Activated CD8-positive, alpha-beta memory T cell treated with anti-CD3 and anti-CD28 coated beads for 24 hours (primary cell): ENCODE results near the gene ANO2.
A peak's percentile ranks its signal among the peaks of the same experiment; 100 is the strongest.

Experiments
- DNase-seq: peaks from one replicate; pipeline ENCODE4 v3.0.0-alpha.2; 2020

Gene ANO2

DNA sequence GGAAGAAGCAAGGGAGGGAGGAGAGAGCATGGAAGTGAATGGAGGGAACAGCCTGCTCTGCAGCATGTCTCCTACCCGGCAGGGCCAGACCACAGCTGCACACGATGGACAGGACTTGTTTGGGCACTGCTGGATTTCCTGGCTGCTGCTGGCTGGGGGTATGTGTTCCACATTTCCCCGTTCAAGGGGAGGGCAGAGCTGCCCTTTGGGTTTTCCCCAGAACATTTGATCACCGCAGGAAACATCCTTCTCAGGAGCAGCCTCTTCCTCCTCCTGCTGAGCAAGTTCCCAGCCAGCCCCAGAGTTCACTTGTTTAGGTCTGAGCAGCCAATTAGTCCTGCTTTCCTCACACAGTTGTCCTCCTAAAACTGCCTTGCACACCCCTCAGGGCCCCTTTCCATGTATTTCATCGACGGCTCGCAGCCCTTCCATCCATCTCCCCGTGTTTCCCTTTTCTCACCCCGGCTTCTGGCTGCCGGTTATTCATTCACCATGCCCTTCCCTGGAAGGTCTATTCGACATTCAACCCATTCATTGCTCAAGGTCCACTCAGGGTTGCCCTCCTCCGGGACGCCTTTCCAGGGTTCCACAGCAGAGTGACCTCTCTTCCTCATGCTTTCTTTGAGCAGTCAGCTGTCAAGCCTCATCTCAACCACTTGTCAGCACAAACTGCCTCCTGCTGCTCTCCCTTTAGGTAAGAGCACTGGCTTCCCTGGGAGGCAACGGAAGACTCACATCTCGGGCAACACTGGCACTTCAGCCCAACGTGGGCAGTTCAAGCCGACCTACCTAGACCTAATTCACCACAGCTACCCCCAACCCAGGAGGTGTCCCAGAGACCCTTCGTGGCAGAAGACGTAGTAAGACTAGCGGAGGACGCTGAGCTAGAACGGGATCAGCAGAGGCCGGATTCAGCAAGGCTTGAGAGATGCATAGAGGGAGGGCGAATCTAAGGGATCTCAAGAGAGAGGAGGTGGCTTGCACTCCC lies 20.1 kb upstream of the ANO2 start:
- no peak for DNase-seq

DNA sequence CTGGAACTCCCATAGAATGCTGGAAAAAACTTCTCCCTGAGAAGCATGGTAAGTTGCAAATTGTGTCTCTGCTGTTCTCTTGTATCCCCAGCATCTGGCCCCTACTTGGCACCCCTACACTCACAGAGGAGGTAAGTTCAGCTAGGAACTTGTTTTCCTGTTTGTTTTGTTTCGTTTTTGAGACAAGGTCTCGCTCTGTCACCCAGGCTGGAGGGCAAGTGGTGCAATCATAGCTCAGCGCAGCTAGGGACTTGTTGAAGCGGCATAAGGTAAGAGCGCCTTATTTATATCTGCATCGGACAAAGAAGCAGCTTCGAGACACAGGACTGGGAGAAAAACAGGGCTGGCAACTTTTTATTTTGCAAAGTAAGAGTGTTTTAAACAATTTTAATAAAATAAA lies 18.5 kb upstream of the ANO2 start:
- DNase-seq = no peak

DNA sequence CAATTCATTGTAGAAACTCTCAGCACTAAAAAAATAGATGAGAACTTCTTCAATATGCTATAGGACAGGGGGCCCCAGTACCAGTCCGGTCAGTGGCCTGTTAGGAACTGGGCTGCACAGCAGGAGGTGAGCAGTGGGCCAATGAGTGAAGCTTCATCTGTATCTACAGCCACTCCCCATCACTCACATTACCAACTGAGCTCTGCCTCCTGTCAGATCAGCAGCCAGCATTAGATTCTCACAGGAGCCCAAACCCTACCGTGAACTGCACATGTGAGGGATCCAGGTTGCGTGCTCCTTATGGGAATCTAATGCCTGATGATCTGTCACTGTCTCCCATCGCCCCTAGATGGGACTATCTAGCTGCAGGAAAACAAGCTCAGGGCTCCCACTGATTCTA lies 15.7 kb upstream of the ANO2 start:
- no peak for DNase-seq

DNA sequence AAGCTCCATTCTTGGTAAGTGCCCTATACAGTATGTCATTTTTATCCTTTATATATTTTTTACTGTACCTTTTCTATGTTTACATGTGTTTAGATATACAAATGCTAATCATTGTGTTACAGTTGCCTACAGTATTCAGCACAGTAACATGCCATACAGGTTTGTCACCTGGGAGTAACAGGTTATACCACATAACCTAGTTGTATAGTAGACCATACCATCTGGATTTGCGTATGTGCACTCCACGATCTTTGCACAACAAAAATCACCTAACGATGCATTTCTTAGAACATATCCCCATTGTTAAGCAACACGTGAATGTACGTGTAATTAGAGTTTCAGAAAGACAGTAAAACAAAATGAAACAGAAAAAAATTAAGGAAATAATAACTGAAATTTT lies 11.9 kb upstream of the ANO2 start:
- DNase-seq = no peak

DNA sequence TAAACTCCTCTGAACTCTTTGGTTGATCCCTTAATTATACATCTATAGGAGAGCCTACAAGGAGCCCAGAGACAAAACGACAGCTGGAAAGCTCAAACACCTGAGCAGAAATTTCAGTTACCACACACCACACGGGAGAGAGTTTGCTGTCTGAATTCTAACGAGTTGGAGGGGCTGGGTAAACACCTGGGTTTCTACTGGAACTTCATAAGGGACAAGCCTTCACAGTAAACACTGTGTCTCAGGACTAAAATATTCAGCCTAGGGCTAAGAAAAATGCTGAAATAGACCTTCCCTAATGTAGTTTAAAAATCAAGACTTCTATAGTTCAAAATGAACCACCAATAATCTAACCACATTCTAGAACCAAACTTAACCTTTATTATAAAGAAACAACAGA lies 9.6 kb upstream of the ANO2 start:
- DNase-seq = no peak

DNA sequence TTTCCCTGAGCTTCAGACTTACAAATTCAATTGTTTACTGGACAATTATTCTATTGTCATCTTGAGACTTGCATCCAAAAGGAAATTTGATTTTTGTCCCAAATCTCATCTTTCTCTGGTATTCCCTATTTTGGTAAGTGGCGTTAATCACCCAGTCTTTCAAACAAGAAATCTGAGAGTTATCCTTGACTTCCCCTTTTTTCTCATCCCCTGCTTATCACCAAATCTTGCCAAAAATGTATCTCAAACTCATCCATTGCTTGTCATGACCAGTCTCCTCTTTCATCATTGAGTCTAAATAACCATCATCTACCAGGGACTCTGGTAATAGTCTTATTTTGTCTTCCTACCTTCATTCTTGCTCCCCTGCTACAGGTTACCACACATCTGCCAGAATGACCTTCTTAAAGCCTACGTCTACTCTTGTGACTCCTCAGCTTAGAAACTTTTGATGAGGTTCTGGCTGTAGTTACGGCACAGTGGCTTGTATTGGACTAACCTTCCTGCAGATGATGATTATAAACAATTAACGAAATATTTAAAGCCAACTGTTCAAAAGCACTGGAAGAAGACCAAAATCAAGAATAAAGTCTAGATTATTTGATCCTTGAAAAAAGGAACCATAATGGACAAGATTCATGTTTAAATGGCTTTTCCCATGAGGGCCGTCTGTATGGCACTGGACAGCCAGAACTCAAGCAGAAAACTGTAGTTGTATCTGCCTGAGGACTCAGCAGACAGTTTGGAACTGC lies 9.0 kb upstream of the ANO2 start:
- DNase-seq = no peak

DNA sequence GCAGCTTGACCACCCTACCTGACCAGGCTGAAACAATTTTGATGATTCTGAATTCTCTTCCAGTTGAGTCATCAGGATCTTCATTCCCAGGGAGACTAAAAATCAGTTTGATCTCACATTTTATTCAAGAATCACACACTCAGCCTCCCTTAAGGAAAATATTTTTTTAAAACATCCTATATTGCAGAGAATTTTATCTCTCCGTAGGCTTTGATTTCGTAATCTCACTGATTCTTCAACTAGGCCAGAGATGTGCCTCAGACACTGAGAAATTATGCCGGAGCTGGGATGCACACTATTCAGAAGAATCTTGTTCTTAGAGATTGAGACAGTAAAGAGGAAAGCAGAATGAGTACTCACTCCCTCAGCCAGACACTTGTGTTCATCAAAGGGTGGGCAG lies 7.0 kb upstream of the ANO2 start:
- DNase-seq = no peak

DNA sequence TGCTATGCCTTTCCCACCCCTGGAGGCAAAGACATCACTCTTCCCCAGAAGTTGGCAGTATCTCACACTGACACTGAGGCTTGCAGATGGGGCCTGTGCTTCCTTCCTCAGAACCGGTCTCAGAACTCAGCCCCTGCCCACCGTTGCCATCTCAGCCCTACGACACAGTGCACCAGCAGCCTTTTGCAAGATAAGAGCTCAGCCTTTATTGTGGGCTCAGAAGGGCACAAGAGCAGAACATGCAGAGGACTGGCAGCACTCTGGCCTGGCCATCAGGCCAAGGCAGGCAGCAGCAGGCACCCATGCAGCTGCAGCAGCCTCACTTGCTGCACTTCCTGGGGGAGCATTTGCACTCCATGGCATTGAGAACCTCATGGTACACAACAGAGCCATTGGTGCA lies 3.6 kb upstream of the ANO2 start:
- no peak for DNase-seq

DNA sequence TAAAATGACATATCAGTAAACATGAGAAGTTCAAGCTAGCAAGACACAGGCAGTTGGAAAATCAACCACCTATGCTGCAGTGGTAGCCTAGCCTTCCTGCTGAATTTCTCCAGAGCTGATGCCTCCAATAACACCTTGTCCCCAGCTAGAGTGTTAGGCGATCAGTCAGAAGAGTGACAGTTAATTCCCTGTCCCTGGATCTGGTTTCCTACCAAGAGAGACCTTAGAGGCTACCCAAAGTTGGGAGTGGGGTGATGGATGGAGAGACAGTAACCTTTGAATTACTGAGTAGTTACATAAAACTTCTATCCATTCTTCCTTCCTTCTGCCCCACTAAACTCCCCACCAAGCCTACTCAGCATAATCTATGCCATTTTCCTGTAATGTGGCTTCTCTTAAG lies 1.9 kb upstream of the ANO2 start:
- DNase-seq = no peak

DNA sequence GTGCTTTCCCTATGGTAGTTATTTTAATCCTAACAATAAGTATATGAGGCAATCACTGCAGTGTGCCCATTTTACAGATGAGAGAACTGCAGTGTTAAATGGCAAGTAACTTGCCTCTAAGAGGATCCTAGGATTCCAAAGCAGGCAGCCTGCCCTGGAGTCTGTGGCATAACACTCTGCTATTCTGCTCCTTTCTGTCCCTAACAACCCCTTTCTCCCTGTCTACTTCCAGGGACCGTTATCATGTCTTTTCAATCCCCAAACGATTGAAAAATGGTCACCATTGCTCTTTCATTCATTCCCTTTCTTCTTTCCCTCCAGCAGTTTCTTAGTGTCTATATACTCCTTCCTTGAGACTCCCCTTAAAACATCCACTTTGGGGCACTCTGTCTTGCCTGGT lies 1.3 kb upstream of the ANO2 start:
- DNase-seq = no peak

DNA sequence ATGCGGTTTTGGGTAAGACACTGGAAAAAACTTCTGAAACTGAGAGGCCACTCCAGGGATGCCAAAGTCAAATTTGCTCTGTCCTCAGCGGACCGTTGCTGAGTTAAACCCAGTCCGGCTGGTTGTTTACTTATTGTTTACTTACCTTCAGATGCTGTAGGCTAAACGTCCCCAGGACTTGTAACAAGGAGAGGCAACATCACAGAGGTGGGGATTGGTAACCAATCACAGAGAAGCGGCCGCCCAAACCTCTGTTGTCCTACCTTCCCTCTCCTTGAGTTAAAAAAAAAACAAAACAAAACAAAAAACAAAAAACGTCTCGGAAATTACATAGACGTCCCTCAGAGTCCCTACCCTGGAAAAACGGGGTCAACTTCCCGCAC lies 380 bp downstream of the ANO2 start:
- no peak for DNase-seq

DNA sequence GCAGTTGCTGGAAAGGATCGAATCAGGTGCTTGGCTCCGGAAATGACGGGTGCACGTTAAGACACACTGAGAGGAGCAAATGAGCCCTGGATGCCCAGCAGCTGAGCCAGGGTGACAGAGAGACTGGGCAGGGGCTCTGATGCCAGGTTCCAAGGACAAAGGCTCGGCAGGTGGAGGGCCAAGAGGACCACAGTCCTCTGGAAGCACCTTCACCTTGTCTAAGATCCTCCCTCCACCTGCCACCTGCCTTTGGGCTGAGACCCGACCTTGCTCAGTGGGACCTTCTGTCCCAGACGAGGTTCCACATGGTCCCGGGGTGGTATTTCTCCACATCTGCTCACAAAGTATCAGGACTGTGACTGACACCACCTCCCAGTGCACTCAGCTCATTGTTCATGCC lies 1.0 kb downstream of the ANO2 start:
- DNase-seq = no peak

DNA sequence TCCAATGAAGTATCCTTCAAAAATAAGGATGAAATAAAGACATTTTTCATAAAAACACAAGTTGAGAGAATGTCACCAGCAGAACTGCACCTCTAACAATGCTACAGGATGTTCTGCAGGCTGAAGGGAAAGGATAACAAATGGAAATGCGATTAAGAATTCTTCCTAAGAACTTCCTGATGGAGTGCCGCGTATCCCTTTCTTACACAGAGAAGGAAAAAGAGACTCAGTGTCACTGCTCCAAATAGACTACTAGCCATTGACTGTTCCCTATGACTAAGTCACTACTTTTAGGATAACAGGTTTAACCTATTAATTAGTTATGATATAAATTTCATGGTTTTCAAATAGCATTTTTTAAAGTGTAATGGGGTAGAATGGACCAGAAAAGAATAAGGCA lies 3.2 kb downstream of the ANO2 start:
- no peak for DNase-seq

DNA sequence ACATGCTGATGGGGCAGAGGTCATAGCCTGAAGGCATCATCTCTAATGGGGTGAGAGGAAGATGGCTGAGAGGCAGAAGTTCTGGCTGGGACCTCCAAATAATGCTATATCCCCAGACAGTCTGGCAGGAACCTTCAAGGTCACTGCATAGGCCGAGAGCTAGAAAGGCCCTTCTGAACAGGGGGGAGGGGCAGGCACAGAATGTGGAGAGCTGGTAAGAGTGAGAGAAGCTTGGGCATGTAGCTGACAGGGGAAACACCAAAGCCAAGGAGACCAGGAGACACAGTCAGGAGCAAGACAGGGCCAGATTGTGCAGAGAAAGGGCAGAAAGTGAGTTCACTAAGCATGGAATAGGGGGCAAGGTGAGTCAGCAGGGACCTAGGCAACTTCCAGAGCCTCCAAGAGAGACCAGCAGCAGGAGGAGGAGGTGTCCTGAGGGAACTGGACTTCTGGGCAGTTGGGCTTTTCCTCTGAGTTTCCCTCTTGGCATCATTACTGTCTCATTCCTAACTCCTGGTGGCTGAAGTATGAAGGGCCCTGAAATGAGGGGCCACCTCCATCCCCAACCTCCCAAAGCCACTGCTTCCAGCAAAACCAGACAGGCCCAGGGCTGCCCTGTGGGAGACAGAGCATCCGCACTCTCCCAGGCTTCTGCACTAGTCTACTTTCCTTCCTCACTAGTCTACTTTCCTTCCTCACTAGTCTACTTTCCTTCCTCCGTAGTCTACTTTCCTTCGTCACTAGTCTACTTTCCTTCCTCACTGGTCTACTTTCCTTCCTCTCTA lies 17.1 kb downstream of the ANO2 start:
- no peak for DNase-seq

DNA sequence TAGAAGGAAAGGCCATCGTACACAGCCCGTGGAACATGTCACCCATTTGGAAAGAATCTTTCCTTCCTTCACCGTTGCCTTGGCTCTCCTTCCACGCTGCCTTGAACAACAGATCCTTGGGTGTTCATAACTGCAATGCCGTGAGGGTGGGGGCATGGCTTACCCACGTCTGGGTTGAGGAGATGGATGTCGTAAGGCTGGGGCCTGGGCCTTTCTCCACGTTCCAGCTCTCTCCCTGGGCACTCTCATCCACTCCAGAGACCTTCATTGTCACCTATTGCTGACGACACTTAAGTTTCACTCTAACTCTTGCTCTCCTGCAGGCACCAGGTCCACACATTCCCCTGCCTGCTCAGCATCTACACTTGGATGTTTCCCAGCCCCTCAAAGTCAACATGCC lies 19.4 kb downstream of the ANO2 start:
- no peak for DNase-seq

DNA sequence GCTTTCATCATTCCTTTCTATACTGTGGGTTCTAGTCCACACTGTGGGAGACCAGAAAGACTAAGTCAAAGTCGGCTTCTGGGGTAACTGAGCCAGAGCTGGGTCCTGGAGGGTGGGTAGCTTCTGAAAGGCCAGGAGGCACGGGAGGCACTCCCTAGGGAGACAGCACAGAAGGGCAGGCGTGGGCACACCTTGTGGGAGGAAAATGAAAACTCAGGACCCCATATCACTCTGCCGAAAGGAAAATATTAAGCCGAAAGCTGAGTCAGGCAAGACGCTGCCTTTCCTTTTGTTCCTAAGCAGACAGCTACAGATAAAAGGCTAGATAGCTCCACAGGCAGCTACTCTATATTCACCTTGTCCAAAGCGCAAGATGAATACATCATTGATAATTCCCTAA lies 20.7 kb downstream of the ANO2 start:
- no peak for DNase-seq

DNA sequence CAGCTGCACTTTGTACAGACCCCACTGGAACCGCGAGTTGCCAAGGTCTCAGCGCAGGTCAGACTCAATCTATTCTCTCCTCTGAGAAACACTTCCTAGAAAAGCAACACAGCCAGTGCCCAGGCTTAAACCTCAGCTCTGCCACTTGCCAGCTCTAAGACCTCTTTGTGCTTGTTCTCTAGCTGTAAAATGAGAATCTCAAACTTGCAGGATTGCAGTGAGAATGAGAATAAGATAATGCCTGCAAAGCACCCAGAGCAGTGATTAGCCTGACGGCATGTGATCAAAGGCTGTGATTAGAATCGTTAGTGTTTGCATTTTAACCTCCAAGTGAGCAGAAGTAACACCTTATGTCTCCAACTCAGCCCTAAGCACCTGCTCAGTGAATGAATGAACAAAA lies 21.3 kb downstream of the ANO2 start:
- DNase-seq = peak; percentile 3

DNA sequence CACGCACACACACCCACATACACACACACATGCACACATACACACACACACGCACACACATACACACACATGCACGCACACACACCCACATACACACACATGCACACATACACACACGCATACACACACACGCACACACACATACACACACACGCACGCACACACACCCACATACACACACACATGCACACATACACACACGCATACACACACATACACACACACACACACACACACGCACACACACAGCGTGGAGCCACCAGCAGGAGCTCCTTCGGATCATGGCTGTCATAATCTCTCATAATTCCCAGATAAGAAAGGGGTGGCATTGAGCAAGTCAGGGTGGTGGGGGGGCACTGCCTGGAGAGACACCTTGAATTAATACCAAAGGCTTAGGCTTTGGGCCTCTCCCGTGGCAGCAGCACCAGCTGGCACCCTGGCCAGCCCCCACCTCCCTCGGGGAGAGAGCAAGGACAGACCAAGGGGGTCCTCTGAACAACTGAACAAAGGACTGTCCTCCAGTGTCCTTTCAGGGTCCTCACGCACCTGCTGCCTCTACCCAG lies 21.9 kb downstream of the ANO2 start:
- no peak for DNase-seq

DNA sequence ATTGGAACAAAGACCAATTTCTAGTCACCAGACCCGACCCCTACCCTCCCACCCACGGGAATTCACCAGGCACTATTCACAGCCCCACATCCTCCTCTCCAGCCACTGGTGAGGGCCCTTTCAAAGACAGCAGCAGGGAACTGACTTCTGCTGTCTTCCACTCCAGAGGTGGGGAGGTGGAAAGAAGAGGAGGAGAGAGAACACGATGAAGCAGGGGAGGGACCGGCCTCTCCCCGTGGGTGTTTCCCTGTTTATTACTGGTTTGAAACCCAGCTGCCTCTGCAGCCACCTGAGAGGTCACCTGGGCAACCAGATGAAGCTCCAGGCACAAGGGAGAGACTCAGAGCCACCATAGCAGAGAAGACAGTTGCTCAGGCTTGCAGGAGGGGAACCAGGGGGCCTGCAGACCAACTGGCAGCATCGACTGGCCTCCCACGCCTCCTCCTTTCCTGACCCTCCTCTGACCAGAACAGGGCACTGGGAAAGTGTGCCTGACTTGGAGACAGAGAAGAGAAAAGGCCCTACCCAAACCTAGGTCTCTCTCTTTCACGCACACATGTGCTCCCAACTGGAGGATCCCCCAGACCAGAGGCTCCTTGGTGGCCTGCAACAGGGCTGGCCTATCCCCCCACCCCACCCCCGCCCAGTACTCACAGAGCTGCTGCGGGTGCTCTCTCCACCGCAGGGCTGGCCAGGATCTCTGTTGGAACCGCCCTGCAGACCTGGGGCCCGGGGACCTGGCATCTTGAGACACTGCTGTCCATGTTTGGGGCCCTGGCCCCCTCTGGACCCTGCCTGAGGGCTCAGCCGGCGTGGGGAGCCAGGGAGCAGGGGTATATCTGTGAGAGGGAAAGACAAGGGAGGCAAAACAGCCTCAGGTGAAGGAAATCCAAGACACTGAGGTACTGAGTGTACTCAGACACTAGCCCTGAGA lies 22.8 kb downstream of the ANO2 start:
- peak; percentile 33 for DNase-seq

DNA sequence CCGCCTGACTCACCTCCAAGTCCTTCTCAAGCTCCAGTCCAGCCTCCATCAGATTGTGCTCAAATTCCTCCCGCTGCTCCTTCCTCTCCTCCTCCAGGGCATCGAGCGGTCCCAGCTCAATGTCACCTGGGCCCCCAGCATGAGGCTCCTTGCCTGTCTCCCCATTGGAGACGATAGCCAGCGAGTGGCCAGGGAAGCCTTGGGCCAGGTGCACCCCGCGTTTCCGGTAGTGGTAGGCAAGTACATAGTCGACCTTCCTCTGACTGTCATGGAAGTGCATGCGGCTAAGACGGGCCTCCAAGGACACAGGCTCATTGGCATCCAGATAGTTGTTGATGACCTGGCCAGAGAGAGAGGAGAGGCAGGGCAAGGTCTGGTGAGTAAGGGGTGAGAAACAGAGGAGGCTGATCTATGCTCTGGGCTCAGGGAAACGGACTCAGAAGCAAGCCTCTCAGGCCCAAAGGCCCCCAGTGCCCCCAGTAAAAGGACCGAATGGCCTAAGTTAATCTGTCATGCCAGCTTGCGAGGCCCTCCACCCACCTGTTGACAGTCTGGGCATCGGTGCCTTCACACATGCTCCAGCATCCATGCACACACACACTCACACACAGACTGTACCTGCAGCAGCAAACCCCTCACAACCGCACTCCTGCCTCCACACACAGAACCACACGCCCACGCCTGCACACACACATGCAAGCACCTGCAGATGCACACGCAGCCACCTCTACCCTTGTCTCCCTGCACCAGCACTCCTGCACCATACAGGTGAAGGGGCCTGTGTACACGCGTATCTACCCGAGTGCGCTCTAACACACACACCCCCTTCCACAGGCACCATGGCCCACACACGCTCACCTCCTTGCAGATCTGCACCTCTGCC lies 23.8 kb downstream of the ANO2 start:
- no peak for DNase-seq

DNA sequence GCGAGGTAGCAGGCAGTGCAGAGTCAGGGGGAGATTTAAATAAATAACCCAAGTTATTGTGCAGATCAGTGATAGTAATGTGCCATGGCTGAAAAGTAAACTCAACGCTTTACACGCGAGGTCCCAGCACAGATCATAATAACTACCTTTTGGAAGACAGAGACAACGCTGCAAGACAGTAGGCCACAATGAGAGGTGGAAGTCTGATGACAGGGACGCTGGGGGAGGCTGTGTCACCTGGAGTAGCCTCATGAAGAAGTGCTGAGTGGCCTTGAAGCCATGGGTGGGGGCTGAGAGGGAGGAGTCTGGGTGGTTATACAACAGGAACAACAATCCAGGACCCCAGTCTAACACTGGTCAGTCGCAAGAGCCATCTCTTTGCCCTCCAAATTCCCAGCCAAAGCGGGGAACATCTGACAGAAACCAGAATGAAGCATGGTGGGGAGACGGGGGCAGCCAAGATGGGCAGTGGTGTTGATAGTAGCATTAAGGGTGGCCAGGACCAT lies 28.2 kb downstream of the ANO2 start:
- no peak for DNase-seq
